Adrenal gland (tissue), 5 donors: ENCODE data around the gene SPPL3.

ENCODE experiments used
- POLR2A ChIP-seq, 2 donors: fragments of 450-650 bp; IDR thresholded peaks; one replicate each; pipeline ENCODE4 v1.6.1; 2017; ENCODE audit warnings: antibody characterized with exemption in 2 of 2, mild to moderate bottlenecking in 2 of 2, moderate library complexity in 1 of 2
- TF ChIP-seq, protein P1 (sequence below), 6 experiments: fragments of 450-650 bp in 4 of 6; fragments of 200-600 bp in 2 of 6; sonication (generic) in 1 of 6; IDR thresholded peaks; 1 replicate in 5 of 6; 2 replicates in 1 of 6; pipeline versions ENCODE4 v1.5.1 to v1.8.0; 2016 to 2021; ENCODE audit warnings: antibody characterized with exemption in 6 of 6, mild to moderate bottlenecking in 2 of 6, moderate library complexity in 1 of 6
- donor health status: DM: no; HTN: no; CAD: no.

GRCh38 chr12:120719496-120720233 is 184.5 kb downstream of the SPPL3 start:
- TF ChIP-seq, protein P1, sequence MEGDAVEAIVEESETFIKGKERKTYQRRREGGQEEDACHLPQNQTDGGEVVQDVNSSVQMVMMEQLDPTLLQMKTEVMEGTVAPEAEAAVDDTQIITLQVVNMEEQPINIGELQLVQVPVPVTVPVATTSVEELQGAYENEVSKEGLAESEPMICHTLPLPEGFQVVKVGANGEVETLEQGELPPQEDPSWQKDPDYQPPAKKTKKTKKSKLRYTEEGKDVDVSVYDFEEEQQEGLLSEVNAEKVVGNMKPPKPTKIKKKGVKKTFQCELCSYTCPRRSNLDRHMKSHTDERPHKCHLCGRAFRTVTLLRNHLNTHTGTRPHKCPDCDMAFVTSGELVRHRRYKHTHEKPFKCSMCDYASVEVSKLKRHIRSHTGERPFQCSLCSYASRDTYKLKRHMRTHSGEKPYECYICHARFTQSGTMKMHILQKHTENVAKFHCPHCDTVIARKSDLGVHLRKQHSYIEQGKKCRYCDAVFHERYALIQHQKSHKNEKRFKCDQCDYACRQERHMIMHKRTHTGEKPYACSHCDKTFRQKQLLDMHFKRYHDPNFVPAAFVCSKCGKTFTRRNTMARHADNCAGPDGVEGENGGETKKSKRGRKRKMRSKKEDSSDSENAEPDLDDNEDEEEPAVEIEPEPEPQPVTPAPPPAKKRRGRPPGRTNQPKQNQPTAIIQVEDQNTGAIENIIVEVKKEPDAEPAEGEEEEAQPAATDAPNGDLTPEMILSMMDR (IDR thresholded peaks at IDR 0.05), result no peak
- no peak for TF ChIP-seq POLR2A (IDR thresholded peaks at IDR 0.05)
